HG02623 (cell line): ENCODE results near the gene CYS1.
"Not testable (repeated sequence)": the region's sequence is repeated elsewhere in the genome, so short reads cannot be mapped to it uniquely, and the experiment has no call there.

Experiments
- ATAC-seq: cut with Tn5 transposase; IDR thresholded peaks from one replicate; pipeline ENCODE4 v1.9.1; 2021; ENCODE audit warnings: moderate library complexity; ENCODE audit not compliant: unreplicated experiment

Gene CYS1

DNA sequence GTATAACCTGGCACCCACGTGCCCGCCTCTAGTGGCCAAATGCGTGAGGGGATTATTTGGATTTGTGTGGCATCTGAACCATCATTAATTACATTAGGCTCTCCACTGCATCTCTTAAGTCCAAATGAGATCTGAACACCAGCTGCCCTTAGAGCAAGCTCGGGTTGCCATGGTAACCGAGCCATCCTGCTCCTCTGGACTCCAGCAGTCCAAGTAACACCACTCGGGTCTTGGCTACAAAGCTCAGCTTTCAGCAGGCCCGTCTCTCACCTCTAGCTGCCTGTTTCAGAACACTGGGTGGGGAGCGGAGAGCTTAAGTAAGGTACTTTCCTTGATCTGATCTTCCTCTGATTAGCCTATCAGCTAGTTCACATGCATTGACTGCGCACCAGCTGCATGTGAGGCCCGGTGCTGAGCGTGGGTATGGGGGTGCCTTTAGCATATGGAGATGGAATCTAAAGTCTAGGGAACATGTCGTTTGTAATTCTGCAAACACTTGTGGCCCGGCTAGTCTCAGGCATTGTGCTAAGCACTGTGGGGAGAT, 14.1 kb upstream of the CYS1 start:
- no peak for ATAC-seq

DNA sequence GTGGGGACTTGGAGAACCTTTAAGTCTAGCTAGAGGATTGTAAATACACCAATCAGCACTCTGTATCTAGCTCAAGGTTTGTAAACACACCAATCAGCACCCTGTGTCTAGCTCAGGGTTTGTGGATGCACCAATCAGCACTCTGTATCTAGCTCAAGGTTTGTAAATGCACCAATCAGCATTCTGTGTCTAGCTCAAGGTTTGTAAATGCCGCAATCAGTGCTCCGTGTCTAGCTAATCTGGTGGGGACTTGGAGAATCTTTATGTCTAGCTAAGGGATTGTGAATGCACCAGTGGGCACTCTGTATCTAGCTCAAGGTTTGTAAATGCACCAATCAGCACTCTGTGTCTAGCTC, 11.7 kb upstream of the CYS1 start:
- not testable (repeated sequence) for ATAC-seq

DNA sequence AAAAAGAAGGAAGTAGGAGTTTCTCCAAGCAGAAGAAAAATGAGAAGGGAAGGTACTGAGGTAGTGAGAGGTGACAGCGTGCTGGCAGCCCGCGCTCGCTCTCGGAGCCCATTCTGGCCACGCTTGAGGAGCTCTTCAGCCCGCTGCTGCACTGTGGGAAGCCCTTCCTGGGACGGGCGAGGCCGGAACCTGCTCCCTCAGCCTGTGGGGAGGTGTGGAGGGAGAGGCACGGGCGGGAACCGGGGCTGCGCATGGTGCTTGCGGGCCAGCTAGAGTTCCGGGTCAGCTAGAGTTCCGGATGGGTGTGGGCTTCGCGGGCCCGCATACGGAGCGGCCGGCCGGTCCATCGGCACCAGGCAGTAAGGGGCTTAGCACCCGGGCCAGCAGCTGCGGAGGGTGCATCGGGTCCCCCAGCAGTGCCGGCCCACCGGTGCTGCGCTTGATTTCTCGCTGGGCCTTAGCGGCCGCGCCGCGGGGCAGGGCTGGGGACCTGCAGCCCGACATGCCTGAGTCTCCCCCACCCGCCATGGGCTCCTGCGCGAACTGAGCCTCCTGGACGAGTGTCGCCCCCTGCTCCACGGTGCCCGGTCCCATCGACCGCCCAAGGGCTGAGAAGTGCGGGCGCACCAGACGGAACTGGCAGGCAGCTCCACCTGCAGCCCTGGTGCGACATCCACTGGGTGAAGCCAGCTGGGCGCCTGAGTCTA, 11.1 kb upstream of the CYS1 start:
- ATAC-seq = no peak

DNA sequence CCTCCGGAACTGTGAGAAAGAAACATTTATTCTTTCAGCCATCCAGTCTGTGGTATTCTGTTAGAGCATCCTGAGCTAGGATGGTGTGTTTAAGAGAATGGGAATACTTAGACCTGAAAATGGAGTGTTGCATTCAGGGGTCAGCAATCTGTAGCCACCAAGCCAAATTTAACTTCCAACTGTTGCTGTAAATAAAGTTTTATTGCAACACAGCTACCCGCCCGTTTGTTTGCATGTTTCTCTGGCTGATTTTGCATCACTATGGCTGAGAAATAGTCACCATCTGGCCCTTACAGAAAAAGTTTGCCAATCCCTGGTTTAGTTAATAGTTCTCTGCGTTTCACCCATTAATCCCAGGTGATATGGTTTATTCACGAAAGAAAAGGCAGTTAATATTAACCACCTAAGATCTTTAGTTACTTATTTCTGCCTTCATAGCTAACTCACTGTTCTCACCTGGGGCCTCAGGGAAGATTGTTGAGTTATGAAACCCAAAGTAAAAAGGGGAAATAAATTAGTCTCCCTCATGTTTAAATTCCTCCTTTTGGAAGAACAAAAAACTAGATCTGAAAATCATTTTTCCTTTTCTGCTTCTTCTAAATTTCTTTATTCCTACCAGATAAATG, 9.5 kb upstream of the CYS1 start:
- no peak for ATAC-seq

DNA sequence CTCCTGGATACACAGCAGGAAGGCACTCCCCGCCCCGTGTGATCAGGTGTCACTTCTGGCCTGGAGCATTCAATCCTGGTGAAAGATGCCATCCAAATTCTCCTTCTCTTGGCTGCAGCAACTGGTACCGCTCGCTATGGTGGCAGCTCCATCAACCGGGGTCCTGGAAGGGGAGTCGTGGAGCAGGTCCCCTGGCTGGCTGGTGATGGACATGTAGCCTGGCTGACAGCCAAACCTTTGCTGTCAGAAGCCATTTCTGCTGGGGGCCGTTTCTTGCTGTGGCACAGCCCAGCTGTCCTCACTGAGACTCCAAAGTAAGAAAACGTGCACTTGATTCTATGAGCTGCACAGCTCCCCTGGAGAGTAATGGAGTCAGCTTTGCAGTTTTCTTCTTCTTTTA, 7.1 kb upstream of the CYS1 start:
- ATAC-seq = no peak

DNA sequence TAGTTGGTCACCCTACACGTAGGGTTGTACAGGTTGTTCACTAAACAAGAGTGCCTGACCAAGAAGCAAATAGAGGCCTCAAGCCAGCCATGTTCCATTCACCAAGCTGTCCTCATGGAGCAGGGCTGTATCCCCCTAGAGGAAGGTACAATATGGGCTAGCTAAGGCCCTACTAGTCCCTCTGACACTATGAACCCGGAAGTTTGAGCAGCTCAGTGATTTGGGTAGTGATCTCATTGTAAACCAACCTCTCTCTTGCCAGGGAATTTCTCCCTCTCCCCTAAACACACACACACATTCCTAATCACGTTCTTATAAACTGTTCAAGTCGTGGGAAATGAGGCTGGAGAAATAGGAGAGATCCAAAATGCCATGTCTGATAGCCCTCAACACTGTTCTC, 6.7 kb upstream of the CYS1 start:
- no peak for ATAC-seq

DNA sequence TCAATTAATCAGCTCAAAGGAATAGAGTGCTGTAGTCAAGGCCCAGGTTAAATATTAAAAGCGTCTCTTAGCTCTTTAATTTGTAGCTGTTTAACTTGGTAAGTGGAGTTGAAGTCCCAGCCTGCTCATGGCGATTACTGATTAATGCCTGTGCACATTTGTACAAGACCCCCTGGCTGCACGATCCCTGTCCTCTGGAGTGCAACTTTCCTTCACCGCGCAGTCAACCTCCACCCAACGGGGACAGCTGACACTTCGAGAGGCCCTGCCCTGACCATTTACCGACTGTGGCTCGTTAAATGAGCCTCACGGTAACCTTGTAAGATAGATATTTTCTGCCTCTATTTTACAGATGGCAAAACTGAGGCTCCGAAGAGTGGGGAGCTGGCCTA, 5.5 kb upstream of the CYS1 start:
- no peak for ATAC-seq

DNA sequence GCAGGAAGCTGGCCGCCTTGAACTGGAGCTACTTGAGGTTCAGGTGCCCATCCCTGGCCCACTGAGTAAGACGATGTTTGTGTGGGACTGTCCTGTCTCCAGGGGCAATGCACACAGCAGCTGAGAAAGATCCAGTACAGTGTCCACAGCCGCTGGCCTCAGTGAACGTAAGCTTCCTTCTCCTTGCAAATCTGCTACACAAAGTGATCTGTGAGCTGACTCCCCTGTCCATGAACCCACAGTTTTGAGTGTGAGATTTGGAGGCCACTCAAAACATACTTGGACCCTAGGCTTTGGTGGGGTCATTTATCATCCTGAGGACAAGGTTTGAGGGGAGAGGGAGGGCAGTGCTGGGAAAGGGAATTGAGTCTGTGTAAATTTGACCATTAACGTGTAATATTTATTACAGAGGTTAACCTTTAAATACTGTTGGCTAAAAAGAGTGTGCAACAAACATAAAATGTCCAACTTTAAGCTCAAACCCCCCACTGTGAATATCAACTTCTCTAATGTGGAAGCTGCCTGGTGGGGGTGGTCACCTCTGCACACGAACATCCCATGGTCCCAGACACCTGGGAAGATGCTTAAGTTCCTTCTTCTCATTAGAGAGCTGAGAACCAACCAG, 4.9 kb upstream of the CYS1 start:
- ATAC-seq = no peak

DNA sequence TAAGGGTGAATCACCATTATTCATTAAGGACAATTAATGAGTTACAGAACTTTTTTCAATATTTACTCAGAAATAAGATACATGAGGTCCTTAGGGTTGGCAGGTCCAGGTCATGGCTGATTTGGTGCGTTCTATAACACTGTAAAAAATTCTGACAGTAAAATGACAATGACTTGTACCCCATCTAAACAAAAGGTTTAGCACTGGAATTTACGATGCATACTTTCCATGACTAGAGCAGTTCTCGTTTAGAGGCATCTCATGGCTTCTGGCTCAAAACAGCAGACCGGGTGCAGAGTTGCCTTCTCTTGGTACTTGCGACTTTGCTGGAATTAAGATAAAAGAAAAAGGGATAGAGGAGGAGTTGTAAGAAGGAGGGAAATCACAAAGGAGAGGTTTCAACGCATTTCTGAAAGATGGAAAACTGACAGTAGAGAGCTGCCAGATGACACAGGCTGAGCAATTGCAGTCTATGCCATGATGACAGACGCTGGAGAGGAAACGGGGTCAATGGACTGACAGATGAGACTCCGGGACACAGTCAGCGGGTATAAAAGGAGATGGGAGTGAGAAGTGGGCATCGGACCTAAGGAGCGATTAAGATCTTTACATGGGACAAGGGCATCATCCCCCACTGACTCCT, 4.1 kb upstream of the CYS1 start:
- ATAC-seq = no peak

DNA sequence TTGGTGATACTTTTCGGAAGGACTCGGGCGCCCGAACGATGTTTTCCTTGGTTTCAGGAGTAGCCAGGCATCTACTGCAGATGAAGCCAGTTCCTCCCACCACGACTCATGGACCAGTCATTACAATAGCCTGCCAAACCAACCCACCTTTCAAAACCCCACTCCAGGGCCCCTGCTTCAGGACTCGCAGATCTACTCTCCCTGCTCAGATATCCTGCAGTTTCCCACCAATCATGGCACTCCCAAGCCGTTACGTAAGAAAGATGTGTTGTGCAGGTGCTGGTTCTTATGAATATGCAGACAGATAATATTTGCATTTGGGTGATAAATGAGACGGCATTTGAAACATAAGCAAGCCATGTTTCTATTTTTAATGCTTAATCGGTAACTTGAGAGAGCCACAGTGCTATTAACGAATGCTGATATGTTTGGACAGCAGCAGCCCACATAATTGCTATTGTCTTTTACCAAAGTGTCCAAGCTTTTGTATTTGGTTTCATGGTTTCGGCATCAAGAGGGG, 3.5 kb upstream of the CYS1 start:
- ATAC-seq = no peak

DNA sequence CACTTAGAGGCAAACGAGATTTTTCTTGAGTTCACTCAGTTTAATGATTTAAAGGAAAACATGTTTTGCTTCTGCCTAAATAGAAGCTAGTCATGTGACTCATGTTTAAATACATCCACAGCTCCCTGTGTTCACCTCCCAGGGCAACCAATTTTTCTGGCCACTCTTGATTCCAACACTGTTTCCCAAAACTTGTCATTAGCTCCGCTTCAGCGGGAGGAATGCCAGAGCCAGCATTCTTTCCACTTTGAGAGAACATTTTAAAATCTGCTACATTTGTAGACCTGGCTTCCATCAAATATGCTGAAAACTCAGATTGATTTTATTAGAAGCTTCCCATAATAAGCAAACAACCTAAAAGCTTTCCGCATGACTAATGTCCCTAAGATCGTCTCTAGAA, 2.8 kb upstream of the CYS1 start:
- ATAC-seq = no peak

DNA sequence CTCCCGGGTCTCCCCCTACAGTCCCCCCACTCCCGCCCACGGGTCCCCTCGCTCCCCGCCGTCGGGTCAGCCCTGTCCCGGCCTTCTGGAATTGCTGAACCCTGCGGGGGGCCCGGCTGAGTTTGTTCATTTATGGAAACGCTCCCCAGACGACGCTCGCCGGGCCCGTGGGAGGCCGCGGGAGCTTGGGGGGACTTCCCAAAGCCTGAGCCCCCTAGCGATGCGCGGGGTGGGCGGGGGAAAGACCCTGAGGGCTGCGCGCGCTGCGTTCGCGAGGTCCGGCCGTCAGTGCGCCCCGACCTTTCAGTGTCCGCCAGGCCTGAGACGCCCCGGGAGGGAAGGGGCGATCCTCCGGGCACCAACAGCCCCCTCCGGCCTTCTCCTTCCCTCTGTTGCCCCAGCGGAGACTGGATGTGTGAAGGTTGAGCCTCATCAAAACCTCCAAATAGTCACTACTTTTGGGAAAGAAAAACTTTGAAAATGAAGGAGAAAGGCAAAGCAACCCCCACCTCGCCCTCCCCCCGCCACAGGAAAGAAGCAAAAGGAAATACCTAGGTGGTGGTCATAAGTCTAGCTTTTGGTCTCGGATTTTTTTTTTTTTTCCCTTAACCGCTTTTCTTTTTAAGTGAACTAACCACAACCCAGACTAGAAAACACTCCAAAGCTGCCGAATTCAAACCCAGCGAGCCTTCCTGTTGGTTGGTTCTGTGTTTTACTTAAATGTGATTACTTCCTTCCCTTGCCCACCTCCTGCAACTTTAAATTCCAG, 509 bp upstream of the CYS1 start:
- ATAC-seq = peak; percentile 23

DNA sequence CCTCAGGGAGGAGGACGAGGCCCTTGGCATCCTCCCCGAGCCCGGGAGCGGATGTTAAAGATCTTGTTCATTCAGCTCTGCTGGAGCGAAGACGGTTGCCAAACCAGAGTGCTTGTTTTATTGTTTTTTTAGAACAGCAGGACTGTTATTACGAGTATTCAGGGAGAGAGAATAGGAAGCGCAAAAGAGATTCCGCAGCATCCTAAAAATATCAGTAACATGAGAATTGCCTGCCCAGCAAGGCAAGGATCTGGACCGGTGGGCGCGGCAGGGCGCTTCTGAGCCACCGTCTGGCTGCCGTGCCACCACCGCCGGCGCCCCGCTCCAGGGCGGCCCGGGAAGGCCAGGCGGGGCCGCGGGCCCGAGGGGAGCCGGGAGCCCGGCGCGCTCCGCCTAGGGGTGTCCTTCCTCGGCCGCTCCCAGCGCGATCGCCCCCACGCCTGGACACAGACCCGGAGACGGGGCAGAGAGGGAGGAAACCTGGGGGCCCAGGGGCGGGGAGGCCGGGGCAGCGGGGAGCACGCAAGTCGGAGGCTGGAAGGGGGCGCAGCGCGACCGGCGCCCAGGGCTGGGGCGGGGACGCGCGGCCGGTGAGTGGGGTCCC, 843 bp downstream of the CYS1 start:
- peak; percentile 19 for ATAC-seq

DNA sequence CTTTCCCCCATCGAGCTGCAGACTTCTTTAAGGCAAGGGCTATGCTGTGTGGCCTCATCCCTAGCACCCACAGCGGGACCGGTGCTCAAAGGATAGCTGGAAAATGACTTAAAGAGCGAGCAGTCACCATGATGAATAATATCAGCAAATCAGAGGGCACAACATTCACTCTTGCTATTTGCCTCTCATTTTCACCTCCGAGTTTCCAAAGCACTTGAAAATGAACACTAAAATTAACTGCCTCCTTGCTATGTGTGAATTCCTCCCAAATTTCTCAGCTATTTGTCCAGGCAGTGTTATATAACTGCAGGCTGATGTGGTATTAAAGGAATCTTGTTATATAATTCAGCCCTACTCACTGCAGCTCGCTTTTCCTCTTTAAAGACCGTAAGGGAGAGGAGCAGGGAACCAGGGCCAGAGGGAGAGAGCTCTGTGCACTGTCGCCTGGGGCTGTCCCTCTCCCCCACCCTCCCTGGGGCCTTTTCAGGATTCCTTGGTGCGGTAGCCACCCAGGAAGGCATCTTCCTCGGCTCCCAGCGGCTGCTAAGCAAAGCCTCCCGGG, 1.4 kb downstream of the CYS1 start:
- ATAC-seq = no peak

DNA sequence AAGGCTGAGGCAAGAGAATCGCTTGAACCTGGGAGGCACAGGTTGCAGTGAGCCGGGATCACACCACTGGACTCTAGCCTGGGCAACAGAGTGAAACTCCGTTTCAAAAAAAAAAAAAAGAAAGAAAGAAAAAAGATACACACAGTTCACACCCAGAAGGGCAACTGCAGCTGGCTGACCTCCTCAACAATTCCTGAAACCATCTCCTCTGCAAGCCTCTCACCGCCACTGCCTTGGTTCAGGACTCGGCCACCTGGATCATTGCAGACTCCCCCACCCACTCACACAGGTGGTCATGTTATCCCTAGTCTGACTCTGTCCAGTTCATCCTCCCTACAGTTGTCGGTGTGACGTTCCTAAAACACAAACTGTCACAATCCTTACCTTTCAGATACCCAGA, 2.2 kb downstream of the CYS1 start:
- ATAC-seq = no peak

DNA sequence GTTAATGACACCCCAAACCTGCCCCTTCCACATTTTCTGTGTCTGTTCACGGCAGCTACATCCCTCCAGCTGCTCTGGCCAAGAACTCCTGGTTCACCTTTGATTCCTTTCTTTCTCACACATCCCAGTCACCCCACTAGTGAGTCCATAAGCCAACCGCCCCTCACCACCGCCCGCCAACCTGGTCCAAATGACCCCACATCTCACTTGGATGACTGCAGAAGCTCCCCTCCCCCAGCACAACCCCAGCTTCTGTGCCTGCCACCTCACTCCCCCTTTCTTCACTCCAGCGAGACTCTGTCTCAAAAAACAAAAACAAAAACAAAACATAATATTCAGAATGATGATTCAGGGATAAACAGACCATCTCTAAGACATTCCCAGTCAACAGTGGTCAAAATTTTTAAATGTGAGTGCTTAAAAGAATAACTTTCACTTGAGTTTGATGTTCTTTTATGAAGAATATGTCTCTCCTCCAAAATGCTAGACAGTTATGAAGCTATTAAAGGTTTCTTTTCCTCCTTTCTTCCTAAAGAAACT, 3.2 kb downstream of the CYS1 start:
- no peak for ATAC-seq

DNA sequence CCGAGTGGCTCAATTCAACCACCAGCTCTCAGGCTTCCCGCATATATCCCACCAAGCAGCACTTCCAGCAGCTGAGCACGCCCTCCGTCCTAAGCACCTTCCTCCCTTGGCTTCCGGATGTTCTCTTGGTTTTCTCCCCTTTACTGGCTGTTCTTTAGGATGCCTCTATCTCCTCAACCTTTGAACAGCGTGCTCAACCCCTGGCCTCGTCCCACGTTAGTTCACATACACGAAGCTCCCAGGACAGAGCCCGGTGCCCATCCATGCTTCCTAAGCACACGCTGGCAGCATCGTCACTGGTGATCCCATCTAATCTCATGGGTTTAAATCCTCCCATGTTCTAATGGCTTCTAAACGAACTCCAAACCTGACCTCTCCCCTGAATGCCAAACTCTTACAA, 3.7 kb downstream of the CYS1 start:
- no peak for ATAC-seq

DNA sequence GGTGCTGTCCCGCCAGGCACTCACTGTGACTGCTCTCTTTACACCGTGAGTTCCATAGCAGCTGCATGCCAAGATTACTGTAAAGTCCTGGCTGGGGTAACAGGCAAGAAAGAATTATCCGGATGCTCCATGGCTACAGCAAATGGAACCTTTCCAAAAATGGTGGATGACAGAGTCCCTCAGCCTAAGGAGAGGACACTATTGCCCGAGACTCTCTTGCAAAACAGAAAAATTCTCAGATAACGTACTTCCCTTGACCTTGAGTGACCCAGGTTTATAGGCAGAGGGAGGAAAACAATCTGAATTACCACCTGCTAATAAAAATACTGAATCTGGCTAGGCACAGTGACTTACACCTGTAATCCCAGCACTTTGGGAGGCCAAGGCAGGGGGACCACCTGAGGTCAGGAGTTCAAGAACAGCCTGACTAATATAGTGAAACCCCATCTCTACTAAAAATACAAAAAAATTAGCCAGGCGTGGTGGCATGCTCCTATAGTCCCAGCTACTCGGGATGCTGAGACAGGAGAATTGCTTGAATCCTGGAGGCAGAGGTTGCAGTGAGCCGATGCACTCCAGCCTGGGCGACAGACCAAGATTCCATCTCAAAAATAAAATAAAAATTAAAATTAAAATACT, 4.5 kb downstream of the CYS1 start:
- no peak for ATAC-seq

DNA sequence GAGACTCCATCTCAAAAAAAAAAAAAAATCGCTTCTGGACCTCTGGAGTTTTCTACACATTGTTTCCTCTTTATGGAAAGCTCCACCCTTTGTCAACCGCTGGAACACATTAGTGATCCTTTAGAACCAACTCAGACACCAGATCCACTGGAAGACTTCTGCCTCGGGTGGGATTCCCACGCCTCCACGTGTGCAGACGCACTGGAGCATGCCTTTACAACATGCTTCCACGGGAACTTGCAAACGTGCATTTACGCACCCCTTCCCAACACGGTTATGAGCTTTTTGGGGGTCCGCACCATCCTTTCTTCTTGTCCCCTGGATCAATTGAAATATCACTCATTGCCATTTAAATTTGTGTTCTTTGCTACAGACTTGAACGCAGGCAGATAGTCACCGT, 5.1 kb downstream of the CYS1 start:
- ATAC-seq = no peak
